Activated CD8-positive, alpha-beta memory T cell treated with anti-CD3 and anti-CD28 coated beads, Interleukin-2, amount 50 U/mL, for 24 hours (primary cell): ENCODE measurements around the gene CDKN2B.

Source experiments
- DNase-seq: peaks from one replicate; pipeline ENCODE4 v3.0.0-alpha.2; 2020; ENCODE audit errors: extremely low read depth

CDKN2B gene

GRCh38 chr9:22033012-22033630 lies 24.0 kb upstream of the CDKN2B start:
- no peak for DNase-seq

DNA sequence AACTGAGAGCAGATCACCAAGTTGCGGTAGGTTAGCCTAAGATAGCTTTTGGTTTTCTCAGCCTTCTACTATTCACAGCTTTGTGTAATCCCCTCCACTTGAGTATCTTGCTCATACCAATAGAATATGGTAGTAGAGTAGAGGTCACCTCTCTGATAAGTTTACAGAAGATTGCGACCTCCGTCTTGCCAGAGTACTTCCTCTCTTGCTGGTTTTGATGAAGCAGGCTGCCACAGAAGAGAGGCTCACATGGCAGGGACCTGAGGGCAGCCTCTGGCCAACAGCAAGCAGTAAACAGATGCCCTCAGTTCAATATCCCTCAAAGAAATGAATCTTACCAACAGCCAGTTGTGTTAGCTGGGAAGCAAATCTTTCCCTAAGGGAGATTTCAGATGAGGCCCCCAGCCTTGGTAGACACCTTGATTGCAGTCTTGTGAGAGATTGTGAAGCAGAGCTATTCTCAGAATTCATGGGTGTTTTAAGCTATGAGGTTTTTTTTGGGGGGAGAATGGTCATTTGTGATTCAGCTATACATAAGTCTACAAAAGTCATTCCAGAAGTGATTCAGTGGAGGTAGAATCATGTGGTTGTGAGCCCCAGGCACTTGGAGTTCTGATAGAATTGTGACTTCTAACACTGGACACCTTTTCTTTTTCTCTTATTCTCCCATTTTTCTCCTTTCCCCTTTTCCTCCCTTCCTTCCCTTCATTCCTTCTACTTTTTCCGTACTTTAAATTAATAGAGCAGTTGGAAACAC lies 22.7 kb upstream of the CDKN2B start:
- DNase-seq = no peak

- no peak for DNase-seq
These were observed 21.0 kb upstream of the CDKN2B start for GRCh38 chr9:22030101-22030598.

DNA sequence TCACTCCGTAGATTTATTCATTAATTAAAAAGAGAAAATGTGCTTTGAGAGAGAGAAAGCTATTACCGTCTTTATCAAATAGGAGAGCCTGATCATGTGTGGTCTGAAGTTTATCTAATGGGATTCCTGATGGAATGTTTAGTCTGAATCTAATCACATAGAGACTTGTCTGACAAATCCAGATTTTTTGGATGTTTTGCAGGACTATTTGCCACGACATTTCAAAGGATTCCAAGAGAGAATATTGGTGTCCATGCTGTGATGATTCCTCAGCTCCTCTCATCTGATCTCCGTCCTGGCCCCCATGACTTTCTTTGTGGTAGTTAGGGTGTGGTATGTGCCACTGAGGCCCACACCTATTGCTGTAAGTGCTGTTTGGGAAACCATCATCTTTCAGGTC lies 20.1 kb upstream of the CDKN2B start:
- no peak for DNase-seq

DNA sequence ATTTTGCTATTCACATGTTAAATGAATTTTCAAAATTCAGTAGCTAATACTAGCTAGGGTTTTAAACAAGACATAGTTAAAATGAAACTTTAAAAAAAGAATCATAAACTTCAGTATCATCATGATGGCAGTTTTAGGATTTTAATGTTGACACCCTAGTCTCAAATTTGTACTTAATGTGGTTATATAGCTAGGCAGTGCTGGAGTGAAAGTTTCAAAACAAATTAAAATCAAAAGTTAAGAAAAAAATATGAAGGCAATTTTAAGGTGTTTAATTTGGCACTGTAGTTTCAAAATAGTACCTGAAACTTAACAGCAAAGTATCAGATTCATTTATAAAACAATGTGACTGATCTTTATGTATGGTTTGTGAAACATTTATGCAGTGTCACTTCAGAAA lies 19.3 kb upstream of the CDKN2B start:
- DNase-seq = no peak

DNA sequence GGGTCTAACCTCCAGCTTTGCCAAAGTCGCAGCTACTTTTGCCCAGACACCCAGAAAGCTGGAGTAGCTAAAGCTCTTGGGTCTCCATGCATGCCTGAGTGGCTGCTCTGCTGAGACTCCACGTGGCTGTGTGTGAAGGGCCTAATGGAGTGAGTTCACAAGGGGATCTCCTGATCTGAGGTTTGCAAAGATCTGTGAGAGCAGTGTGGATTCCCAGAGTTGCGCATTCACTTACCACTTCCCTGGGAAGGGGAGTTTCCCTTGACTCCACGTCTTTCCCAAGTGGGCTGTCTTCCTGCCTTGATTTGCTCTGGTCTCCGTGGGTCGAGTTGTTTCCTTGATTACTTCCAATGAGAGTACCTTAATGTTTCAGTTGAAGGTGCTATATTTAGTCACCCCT lies 17.6 kb upstream of the CDKN2B start:
- DNase-seq = no peak

GRCh38 chr9:22022396-22022795 lies 13.3 kb upstream of the CDKN2B start:
- DNase-seq = no peak

DNA sequence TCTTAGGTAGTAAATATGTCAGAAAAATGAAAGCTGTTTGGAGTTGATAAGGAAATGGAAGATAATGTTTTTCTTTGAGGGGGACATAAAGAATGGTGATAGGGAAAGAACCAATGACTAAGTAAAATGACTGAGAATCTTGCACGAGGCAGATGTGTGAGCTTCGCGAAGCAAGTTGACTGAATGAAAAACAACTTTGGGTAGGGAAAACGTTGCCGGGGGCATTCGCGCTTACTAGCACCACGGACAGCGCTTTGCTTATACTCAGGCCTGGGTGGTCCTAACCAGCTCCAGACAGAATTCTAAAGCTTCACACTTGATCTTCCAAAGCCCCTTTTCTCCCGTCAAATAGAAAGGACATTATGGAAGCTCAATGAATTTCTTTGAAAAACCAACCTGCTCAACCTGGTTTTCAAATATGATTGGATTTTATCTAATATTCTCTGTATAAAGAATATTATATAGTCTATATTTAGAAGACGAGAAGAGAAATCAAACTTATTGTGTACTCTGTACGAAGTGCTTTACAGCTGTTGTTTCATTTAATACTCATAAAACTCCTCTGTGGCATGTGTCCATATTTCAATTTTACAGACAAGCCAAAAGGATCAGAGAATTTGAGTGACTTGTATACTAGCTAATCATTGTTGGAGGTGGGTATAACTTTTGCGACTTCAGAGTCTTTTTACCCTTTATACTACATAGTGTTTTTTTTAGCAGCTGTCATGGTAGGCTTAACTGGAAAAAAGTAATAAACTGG lies 1.9 kb upstream of the CDKN2B start:
- DNase-seq = no peak

DNA sequence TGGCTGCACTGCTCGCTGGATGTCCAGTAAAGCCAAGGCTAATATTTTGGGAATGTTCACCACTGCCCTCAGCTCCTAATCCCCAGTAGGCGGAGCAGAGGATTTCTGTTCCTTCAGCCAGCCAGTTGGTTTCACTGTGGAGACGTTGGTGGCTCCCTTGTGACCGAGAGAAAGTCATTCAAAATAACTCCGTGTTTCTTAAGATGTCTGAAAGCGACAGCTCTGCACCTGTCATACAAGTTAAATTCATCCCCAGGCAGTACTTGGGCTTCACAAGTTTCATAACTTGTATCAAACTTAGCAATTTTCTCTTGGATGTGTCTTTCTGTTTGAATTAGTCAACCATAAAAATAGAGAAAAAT lies 382 bp upstream of the CDKN2B start:
- DNase-seq = no peak

GRCh38 chr9:22008384-22008716 lies 755 bp downstream of the CDKN2B start:
- no peak for DNase-seq

GRCh38 chr9:22005702-22006606 lies 3.2 kb downstream of the CDKN2B start:
- DNase-seq = no peak

DNA sequence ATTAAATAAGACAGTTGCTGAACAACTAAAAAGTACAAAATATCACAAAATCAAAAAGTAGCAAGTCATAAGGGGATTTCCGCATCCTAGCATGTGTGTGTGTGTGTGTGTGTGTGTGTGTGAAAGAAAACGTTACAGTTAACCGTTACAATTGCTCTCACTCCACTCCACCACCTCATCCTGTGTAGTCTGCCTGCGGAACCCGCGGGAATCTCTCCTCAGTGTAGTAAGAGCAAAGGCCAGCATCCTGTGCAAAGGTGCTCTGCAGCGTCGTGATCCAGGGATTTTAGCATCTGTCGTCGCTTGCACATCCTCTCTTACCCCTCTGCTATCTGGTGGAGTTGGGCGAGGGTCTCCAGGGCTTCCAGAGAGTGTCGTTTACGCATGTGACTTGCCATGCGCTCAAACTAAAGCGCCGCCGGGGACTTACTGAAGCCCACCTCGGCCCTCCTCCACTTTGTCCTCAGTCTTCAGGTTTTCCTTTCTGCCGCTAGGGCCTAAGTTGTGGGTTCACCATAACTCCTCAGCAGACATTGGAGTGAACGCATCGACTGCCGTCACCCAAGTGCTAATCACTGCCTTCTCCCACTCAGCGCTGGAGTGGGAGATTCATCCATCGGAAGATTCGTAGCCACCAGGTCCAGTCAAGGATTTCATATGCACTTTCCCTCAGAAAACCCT lies 3.9 kb downstream of the CDKN2B start:
- no peak for DNase-seq

DNA sequence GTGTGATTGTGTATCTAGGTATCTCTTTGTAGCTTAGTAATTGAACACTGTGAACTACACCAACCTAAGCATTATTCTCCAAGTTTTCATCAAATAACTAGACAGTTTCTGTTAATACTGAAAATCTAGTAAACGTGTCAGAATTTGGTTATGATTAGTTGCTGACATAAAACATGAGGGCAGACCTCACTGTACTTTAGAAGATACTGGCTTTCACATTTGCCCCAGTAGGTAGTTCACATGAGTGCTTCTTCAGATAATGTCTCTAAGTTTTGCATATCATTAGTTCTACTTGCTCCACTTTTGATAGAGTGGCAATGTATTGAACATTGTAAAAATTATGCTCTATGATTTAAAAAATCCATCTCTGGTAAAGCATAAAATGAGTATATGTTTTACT lies 7.1 kb downstream of the CDKN2B start:
- no peak for DNase-seq

- DNase-seq = no peak
These were observed 11.1 kb downstream of the CDKN2B start for GRCh38 chr9:21998026-21998425.

- DNase-seq = no peak
These were observed 11.6 kb downstream of the CDKN2B start for GRCh38 chr9:21997480-21997879.

GRCh38 chr9:21996858-21997257 lies 12.2 kb downstream of the CDKN2B start:
- no peak for DNase-seq

DNA sequence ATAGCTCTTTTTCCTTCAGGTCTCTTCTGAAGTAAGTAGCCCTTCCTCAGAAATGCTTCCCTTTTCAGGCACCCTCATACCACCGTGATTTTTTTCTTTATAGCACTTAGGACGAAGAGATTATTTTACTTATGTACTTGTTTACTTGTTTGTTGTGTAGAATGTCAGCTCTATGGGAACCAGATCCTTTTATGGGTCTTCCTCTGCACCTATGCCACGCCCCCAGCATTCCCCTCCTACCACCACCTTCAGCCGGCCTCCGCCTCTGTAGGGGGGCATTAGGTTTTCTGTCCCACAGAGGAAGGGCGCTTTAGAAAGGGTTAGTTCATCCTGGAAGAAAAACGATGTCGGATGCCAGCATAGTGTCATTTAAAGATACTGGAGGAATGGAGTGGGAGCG lies 12.7 kb downstream of the CDKN2B start:
- DNase-seq = no peak

DNA sequence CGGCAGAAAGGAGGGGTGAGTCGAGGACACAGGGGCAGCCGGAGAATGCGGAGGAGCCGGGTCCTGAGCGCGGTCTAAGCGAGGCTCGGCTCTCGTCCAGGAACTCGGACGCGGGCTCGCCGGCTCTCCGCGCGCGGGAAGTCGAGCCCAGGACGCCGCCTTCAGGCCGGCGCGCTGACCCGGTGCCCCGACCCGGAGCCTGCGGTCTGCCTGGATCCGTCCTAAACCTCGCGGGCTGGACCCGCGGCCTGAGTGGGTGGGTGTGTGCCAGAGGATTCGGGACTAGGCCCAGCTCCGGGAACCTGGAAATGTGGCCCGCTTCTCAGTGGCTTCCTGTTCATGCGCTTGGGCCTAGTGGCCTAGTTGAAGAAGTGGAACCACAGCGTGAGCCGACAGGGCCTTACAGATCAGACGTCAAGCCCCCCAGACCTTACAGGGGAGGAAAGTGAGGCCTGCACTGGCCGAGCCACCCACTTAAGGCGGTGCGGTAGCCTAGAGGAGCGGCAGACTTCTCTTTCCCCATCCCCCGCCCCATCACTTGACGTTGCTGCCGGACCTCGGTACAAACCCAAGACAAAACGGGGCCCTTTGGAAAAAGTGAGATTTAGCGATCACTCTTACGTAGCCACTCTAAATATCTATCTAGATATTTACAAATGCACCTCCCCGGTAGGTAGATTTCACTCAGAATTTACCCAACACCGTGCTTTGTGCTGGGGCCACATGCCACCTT lies 13.3 kb downstream of the CDKN2B start:
- DNase-seq = no peak

DNA sequence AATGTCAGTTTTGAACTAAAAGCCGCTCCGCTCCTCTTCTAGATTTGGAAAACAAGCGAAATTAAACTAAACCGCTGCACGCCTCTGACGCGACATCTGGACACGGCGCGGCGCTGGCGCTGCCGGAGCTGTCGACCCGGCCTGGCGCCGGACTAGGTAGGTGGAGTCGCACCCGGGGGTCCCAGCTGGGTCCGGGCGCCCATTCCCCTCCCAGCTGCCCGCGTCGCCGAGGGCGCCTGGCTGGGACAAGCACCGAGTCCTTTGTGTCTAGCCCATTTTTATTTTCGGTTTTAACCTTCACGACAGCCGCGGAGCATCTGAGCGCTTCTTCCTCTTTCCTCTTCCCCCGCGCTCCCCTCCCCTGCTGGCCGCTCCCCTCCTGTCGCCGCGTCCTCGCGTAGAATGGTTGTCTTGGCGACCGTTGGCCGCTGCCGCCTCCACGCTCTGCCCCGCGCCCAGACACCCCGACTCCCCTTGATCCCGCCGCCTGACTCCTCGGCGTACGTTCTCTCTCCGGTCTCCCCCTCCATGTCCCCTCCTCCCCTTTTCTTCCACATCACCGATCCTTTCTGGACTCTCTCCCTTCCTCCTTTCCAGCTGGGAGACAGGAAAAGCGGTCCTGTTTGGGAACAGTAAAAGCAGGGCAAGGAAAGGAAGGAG lies 14.0 kb downstream of the CDKN2B start:
- no peak for DNase-seq

DNA sequence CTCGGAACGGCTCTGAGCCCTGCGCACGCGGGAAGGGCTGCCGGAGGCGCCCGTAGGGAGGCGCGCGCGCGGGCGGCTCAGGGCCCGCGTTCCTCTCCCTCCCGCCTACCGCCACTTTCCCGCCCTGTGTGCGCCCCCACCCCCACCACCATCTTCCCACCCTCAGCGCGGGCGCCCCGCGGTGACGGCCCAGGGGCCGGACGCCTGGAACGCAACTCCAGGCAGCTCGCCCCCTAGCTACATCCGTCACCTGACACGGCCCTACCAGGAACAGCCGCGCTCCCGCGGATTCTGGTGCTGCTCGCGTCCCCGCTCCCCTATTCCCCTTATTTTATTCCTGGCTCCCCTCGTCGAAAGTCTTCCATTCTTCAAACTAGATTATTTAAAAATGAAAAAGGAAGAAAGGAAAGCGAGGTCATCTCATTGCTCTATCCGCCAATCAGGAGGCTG lies 14.5 kb downstream of the CDKN2B start, which contains the start of gene CDKN2B-AS1:
CDKN2B-AS1 (plus strand) TSS at position 236 of the 450 bp plus-strand sequence.
- no peak for DNase-seq
